Measurements from ENCODE around the gene ZNF791. TPM values are rescaled to one million over a fixed set of nuclear protein-coding genes. Genes with fewer than 3 reads are reported as not detected.

ZNF791 gene
- total and polyA plus RNA-seq, 2 of the 13 experiments (the other 11 are each of a cell fraction or from before 2014, with no cell fraction given): 12.8 to 17.4 TPM

DNA sequence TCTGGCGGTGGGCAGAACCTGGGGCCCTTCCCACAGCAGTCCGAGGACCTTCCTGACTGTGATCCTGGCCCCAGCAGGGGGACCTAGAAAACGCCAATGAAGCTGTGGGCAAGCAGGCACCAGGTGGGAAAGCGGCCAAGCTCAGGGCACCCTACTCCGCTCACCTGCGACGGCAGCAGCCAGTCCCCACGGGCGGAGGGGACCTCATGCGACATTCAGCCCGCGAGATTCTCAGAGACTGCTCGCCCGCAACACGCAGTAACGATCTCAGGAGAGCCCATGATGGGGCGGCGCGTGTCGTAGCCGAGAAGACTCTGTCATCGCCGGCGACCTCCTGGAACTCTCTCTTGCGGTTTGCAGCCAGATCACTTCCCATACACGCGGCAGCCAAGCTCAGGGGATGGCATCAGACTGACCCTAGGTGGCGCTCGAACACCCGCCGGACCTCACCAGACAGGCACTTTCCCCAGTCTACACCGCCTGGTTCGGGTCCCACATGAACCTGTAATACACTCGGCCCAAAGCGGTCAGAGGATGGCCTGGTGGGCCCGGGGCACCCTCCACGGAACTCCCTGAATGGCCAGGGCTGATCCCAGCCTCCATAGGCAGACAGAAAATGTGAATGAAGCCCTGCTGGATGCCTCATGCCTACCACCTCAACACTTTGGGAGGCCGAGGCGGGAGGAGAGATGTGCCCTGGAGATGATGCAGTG, 29.3 kb downstream of the ZNF791 start (continued):
- TF ChIP-seq ZNF331 (CRISPR knock-in tag; IDR thresholded peaks at IDR 0.05) (0 out of 2 replicates have a peak, but pooled peaks have one; percentile 37), ZNF256 (CRISPR knock-in tag; conservative IDR thresholded peaks at IDR 0.05) (peak; percentile 17; the same call in 1 of the 2 replicates), SOX6 (IDR thresholded peaks at IDR 0.05) (no peak), SOX6 (CRISPR knock-in tag; IDR thresholded peaks at IDR 0.05) (0 out of 2 replicates have a peak, but pooled peaks have one; percentile 17), ESRRA (CRISPR knock-in tag; IDR thresholded peaks at IDR 0.05; ENCODE audit: low read depth) (0 out of 2 replicates have a peak, but pooled peaks have one; percentile 38), ZMYM2 (CRISPR knock-in tag; IDR thresholded peaks at IDR 0.05) (0 out of 2 replicates have a peak, but pooled peaks have one; percentile 42), NR2F6 (IDR thresholded peaks at IDR 0.05) (no peak), NR2F6 (CRISPR knock-in tag; IDR thresholded peaks at IDR 0.05) (0 out of 2 replicates have a peak, but pooled peaks have one; percentile 30), GZF1 (CRISPR knock-in tag; IDR thresholded peaks at IDR 0.05) (no peak), GABPA (IDR thresholded peaks at IDR 0.05; ENCODE audit: low read depth, low read length) (no peak), GABPA (CRISPR knock-in tag; IDR thresholded peaks at IDR 0.05; ENCODE audit: low read depth) (0 out of 2 replicates have a peak, but pooled peaks have one; percentile 31), ZNF768 (CRISPR knock-in tag; IDR thresholded peaks at IDR 0.05) (peak; percentile 41; the same call in 1 of the 2 replicates), SMC3 (IDR thresholded peaks at IDR 0.05; ENCODE audit: low read length) (0 out of 2 replicates have a peak, but pooled peaks have one; percentile 9), ZFY (CRISPR knock-in tag; IDR thresholded peaks at IDR 0.05) (peak; percentile 28; the same call in 1 of the 2 replicates), ZNF556 (CRISPR knock-in tag; IDR thresholded peaks at IDR 0.05; ENCODE audit: borderline replicate concordance) (peak; percentile 80; the same call in 1 of the 2 replicates), ZNF598 (CRISPR knock-in tag; IDR thresholded peaks at IDR 0.05; ENCODE audit: borderline replicate concordance) (0 out of 2 replicates have a peak, but pooled peaks have one; percentile 77), KMT2B (CRISPR knock-in tag; IDR thresholded peaks at IDR 0.05) (peak; percentile 55; the same call in 1 of the 2 replicates), SPEN (CRISPR knock-in tag; IDR thresholded peaks at IDR 0.05; ENCODE audit: low read depth) (no peak), ZSCAN20 (CRISPR knock-in tag; IDR thresholded peaks at IDR 0.05; ENCODE audit: borderline replicate concordance) (peak; percentile 94), GABPB1 (CRISPR knock-in tag; IDR thresholded peaks at IDR 0.05) (peak; percentile 49), HHEX (CRISPR knock-in tag; IDR thresholded peaks at IDR 0.05) (no peak), ZNF263 (CRISPR knock-in tag; IDR thresholded peaks at IDR 0.05) (0 out of 2 replicates have a peak, but pooled peaks have one; percentile 26)
- TF ChIP-seq, protein P1, sequence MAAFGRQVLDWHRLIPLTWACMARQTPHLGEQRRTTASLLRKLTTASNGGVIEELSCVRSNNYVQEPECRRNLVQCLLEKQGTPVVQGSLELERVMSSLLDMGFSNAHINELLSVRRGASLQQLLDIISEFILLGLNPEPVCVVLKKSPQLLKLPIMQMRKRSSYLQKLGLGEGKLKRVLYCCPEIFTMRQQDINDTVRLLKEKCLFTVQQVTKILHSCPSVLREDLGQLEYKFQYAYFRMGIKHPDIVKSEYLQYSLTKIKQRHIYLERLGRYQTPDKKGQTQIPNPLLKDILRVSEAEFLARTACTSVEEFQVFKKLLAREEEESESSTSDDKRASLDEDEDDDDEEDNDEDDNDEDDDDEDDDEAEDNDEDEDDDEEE (CRISPR knock-in tag; IDR thresholded peaks at IDR 0.05): 0 out of 2 replicates have a peak, but pooled peaks have one; percentile 41
- TF ChIP-seq, protein P2, sequence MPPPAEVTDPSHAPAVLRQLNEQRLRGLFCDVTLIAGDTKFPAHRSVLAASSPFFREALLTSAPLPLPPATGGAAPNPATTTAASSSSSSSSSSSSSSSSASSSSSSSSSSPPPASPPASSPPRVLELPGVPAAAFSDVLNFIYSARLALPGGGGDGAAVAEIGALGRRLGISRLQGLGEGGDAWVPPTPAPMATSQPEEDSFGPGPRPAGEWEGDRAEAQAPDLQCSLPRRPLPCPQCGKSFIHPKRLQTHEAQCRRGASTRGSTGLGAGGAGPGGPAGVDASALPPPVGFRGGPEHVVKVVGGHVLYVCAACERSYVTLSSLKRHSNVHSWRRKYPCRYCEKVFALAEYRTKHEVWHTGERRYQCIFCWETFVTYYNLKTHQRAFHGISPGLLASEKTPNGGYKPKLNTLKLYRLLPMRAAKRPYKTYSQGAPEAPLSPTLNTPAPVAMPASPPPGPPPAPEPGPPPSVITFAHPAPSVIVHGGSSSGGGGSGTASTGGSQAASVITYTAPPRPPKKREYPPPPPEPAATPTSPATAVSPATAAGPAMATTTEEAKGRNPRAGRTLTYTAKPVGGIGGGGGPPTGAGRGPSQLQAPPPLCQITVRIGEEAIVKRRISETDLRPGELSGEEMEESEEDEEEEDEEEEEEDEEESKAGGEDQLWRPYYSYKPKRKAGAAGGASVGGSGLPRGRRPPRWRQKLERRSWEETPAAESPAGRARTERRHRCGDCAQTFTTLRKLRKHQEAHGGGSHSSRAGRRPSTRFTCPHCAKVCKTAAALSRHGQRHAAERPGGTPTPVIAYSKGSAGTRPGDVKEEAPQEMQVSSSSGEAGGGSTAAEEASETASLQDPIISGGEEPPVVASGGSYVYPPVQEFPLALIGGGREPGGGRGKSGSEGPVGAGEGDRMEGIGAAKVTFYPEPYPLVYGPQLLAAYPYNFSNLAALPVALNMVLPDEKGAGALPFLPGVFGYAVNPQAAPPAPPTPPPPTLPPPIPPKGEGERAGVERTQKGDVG (CRISPR knock-in tag; IDR thresholded peaks at IDR 0.05; ENCODE audit: borderline replicate concordance): peak; percentile 59; the same call in 1 of the 2 replicates
- TF ChIP-seq, protein P3, sequence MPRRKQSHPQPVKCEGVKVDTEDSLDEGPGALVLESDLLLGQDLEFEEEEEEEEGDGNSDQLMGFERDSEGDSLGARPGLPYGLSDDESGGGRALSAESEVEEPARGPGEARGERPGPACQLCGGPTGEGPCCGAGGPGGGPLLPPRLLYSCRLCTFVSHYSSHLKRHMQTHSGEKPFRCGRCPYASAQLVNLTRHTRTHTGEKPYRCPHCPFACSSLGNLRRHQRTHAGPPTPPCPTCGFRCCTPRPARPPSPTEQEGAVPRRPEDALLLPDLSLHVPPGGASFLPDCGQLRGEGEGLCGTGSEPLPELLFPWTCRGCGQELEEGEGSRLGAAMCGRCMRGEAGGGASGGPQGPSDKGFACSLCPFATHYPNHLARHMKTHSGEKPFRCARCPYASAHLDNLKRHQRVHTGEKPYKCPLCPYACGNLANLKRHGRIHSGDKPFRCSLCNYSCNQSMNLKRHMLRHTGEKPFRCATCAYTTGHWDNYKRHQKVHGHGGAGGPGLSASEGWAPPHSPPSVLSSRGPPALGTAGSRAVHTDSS (CRISPR knock-in tag; conservative IDR thresholded peaks at IDR 0.05): no peak
- TF ChIP-seq, protein P4, sequence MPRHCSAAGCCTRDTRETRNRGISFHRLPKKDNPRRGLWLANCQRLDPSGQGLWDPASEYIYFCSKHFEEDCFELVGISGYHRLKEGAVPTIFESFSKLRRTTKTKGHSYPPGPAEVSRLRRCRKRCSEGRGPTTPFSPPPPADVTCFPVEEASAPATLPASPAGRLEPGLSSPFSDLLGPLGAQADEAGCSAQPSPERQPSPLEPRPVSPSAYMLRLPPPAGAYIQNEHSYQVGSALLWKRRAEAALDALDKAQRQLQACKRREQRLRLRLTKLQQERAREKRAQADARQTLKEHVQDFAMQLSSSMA (CRISPR knock-in tag; IDR thresholded peaks at IDR 0.05): no peak
